KMS-11 (cell line): ENCODE measurements around the gene TTPAL.

Experiments used
- H2AFZ ChIP-seq: fragments of 200-600 bp; sonication (generic); 2 replicates; pipeline ENCODE4 v1.6.1; 2016; ENCODE audit warnings: antibody characterized with exemption, mixed run types, low read depth
- H3K27ac ChIP-seq: fragments of 200-600 bp; sonication (generic); 2 replicates; pipeline ENCODE4 v1.6.1; 2016; ENCODE audit warnings: mild to moderate bottlenecking, mixed run types
- H3K27me3 ChIP-seq: fragments of 200-600 bp; sonication (generic); 2 replicates; pipeline ENCODE4 v1.6.1; 2017; ENCODE audit warnings: mild to moderate bottlenecking, low read depth, mixed run types, moderate library complexity; ENCODE audit not compliant: insufficient read depth
- H3K36me3 ChIP-seq: fragments of 200-600 bp; sonication (generic); 2 replicates; pipeline ENCODE4 v1.6.1; 2017; ENCODE audit warnings: mild to moderate bottlenecking, mixed run types; ENCODE audit not compliant: insufficient read depth
- H3K4me1 ChIP-seq: fragments of 200-600 bp; sonication (generic); 2 replicates; pipeline ENCODE4 v1.6.1; 2016; ENCODE audit warnings: mild to moderate bottlenecking, low read depth, mixed run types; ENCODE audit not compliant: poor library complexity, severe bottlenecking
- H3K4me2 ChIP-seq: fragments of 200-600 bp; sonication (generic); 2 replicates; pipeline ENCODE4 v1.7.0; 2016; ENCODE audit warnings: mild to moderate bottlenecking, mixed run types
- H3K4me3 ChIP-seq: fragments of 200-600 bp; sonication (generic); IDR thresholded peaks from 2 replicates; pipeline ENCODE4 v1.6.1; 2017; ENCODE audit warnings: low read depth, low read length, mixed read lengths; ENCODE audit not compliant: insufficient read depth
- H3K79me2 ChIP-seq: fragments of 200-600 bp; sonication (generic); 2 replicates; pipeline ENCODE4 v1.6.1; 2016; ENCODE audit warnings: low read depth, mixed run types; ENCODE audit not compliant: insufficient read depth
- H3K9ac ChIP-seq: fragments of 200-600 bp; sonication (generic); 2 replicates; pipeline ENCODE4 v1.6.1; 2016; ENCODE audit warnings: mild to moderate bottlenecking, mixed run types
- H4K20me1 ChIP-seq: fragments of 200-600 bp; sonication (generic); 2 replicates; pipeline ENCODE4 v1.6.1; 2016; ENCODE audit warnings: mild to moderate bottlenecking, mixed run types; ENCODE audit not compliant: insufficient read depth
- CTCF ChIP-seq: fragments of 200-600 bp; sonication (generic); conservative IDR thresholded peaks from 2 replicates; pipeline ENCODE4 v1.6.1; 2017; ENCODE audit warnings: low read depth, mild to moderate bottlenecking, antibody characterized with exemption, low read length, moderate library complexity, mixed read lengths

The TTPAL gene

GRCh38 chr20:44494681-44495080, 19.0 kb downstream of the TTPAL start:
- no peaks in the 10 kb centered on the region for H4K20me1 ChIP-seq
- H2AFZ ChIP-seq = no peak overlapping the region
- 0 out of 2 replicates have a peak, but pooled peaks cover 6% of the 10 kb centered on the region for H3K36me3 ChIP-seq
- no peak overlapping the region for H3K4me3 ChIP-seq
- no peaks in the 10 kb centered on the region for H3K27me3 ChIP-seq
- H3K79me2 ChIP-seq = no peaks in the 10 kb centered on the region
- H3K4me2 ChIP-seq = peak overlapping the region; percentile 30
- no peak overlapping the region for H3K9ac ChIP-seq
- H3K4me1 ChIP-seq = peaks cover 67% of the 10 kb centered on the region
- H3K27ac ChIP-seq = peak overlapping the region; percentile 21; the same call in 1 of the 2 replicates
- no peak for TF ChIP-seq CTCF

DNA sequence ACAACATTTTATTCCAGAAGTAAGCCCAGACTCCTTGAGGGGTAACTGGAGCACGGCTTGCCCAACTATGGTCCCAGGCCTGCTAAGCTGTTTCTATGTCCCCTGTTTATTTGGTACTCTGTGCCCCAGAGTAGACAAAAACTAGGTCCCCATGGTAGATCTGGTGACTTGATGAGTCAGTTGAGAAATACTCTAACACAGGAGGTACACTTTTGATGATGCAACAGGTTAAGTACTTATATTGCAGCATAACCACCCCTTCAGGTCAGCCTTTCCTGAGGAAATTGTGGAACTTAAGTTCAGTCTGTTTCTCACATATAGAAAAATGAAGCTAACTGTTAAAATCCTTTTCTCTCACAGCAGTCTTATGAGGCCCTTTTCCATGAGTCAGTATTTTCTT, 19.6 kb downstream of the TTPAL start:
- TF ChIP-seq CTCF = no peak
- Histone ChIP-seq H4K20me1 (no peaks in the 10 kb centered on the region), H2AFZ (no peak overlapping the region), H3K27ac (peak overlapping the region; percentile 21; the same call in 1 of the 2 replicates), H3K36me3 (0 out of 2 replicates have a peak, but pooled peaks cover 6% of the 10 kb centered on the region), H3K4me1 (peaks cover 62% of the 10 kb centered on the region), H3K27me3 (no peaks in the 10 kb centered on the region), H3K9ac (no peak overlapping the region), H3K79me2 (no peaks in the 10 kb centered on the region), H3K4me3 (no peak overlapping the region), H3K4me2 (peak overlapping the region; percentile 30)

DNA sequence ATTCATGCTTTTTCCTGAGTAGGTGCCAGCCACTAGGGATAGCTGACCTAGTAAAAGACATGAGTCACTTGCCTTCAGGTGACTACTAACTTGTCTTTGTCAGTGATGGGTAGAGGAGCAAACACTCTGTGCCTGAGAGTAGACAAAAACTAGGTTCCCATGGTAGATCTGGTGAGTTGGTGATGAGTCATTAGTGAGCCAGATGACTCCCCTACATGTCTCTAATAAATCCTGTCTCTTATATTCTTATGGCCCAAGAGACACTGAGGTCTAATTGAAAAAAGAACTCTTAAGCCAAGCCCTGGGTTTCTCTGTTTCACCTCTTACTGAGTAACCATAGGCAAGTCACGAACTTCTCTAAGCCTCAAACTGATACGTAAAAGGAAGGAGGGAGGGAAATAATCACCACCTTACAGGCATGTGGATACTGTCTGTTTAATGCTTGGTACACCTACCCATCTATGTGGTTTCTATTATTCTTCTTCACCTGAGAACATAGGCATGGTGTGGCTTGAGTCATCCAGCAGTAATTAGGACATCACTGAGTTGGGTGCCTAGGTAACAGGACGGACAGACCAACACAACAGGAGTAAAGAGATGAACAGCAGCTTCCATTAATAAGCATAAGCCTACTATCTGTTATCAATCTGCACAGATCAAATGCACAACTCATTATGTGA, 20.3 kb downstream of the TTPAL start:
- no peak overlapping the region for H3K4me3 ChIP-seq
- TF ChIP-seq CTCF = no peak
- H2AFZ ChIP-seq = no peak overlapping the region
- peaks cover 55% of the 10 kb centered on the region for H3K4me1 ChIP-seq
- H3K36me3 ChIP-seq = 0 out of 2 replicates have a peak, but pooled peaks cover 6% of the 10 kb centered on the region
- no peak overlapping the region for H3K9ac ChIP-seq
- no peaks in the 10 kb centered on the region for H4K20me1 ChIP-seq
- no peak overlapping the region; the same call in 1 of the 2 replicates for H3K4me2 ChIP-seq
- no peaks in the 10 kb centered on the region for H3K27me3 ChIP-seq
- H3K79me2 ChIP-seq = no peaks in the 10 kb centered on the region
- H3K27ac ChIP-seq = 0 out of 2 replicates have a peak overlapping the region, but pooled peaks have one; percentile 21

DNA sequence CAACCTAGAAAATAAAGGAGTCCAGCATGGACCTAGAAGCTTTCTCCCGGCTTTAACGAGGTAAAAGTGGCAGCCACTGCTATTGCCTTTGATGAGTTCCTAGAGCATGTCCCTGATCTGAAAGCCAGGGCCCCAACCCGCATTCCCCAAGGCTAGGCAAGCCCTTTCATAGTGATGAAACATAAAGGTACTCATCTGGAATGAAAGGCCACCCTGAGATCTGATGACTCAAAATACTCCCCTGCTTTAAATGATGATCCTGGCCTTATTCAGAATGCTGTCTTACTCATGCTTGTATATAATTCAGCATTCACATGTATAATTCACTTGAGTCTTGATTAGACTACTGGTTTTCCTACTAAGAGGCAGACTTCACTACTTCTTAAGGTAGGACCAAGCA, 21.3 kb downstream of the TTPAL start:
- H3K27ac ChIP-seq = no peak overlapping the region
- H3K4me1 ChIP-seq = peaks cover 44% of the 10 kb centered on the region
- peaks cover 3% of the 10 kb centered on the region; the same call in 1 of the 2 replicates for H3K36me3 ChIP-seq
- no peak overlapping the region for H2AFZ ChIP-seq
- TF ChIP-seq CTCF = no peak
- no peak overlapping the region for H3K4me2 ChIP-seq
- H3K79me2 ChIP-seq = no peaks in the 10 kb centered on the region
- no peak overlapping the region for H3K4me3 ChIP-seq
- no peaks in the 10 kb centered on the region for H3K27me3 ChIP-seq
- no peak overlapping the region for H3K9ac ChIP-seq
- H4K20me1 ChIP-seq = no peaks in the 10 kb centered on the region
